Measurements from ENCODE around the gene PTPRG. TPM values are rescaled to one million over a fixed set of nuclear protein-coding genes. Genes with fewer than 3 reads are reported as not detected.

PTPRG gene
- total and polyA plus RNA-seq, 2 donors (not counting 3 experiments of a cell fraction or from before 2014, with no cell fraction given): 8.9 to 39.1 TPM

DNA sequence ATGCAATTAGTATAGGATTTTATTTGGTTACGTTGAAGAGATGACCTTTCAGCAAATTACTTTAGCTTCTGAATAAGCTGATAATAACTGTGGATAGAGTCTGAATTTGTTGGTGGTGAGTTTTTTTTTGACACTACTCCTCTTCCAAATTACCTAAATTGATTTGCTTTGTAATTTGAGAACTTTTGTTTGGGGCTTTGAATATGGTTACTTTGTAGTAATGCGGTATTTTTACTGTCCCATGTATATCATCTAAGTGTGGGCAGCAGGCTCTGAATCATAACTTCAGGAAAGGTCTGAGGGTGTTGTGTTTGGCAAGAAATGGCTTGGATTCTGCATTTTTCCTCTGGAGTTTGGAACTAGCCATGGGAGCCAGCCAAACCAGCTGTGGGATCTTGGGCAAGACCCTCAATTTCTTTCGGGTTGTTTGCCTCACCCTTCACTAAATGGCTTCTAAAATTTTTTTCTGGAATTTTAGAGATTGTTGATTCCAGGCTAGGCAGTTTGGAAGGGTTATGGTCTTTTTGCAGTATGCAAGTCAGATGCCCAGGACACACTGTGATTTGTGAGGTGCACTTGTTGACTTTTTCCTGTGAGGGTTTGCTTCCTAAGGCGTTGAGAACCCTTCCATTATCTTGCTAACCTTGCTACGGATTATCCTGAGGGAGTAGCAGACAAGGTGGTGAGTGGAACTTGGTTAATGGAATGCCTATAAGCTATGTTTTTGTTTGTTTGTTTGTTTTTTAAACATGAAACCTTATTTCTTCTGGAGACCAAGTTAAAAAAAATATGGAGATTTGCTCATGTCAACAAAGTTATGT, 10.4 kb downstream of the PTPRG start:
- Histone ChIP-seq H3K36me3 (ENCODE audit: control insufficient read depth in 2 of 2, extremely low read depth in 1 of 2, insufficient read depth in 2 of 2, low read length in 2 of 2) (no peaks in the 10 kb centered on the region), H4K20me1 (replicated peaks; ENCODE audit: control insufficient read depth, extremely low read depth, insufficient read depth, low read length) (no peaks in the 10 kb centered on the region), H3K9me3 (replicated peaks; ENCODE audit: control insufficient read depth, insufficient read depth, low read length) (no peaks in the 10 kb centered on the region), H3K4me2 (ENCODE audit: insufficient read depth, low read length) (no peak overlapping the region), H3K27ac (ENCODE audit: insufficient read depth, low read depth, low read length) (no peak overlapping the region), H3K79me2 (ENCODE audit: control insufficient read depth, insufficient read depth, low read length) (peaks cover 11% of the 10 kb centered on the region), H3K27me3 (ENCODE audit: control insufficient read depth in 2 of 2, insufficient read depth in 2 of 2, low read length in 2 of 2) (no peaks in the 10 kb centered on the region), H3K4me1 (ENCODE audit: control insufficient read depth, extremely low read depth, insufficient read depth, low read length) (no peaks in the 10 kb centered on the region), H3K9ac (replicated peaks; ENCODE audit: extremely low read depth, insufficient read depth, low read length) (no peak overlapping the region), H3K9me1 (replicated peaks; ENCODE audit: control insufficient read depth, extremely low read depth, insufficient read depth, low read length) (no peaks in the 10 kb centered on the region), H3K4me3 (replicated peaks in 1 of 3; ENCODE audit: insufficient read depth in 1 of 3, low read depth in 1 of 3, low read length in 3 of 3) (no peak overlapping the region), H2AFZ (ENCODE audit: low read depth, low read length) (no peak overlapping the region)
- dilution Hi-C loops (cut with MboI; ENCODE audit: extremely low pct_ligation_motif_present, low sequenced_read_pairs): no loop called here
- DNase-seq (ENCODE audit: low read depth, low spot score) (peak; percentile 73), FAIRE-seq (no peak)
- CTCF ChIA-PET: interaction anchor here (1.2 to 16.1 kb wide), 3 partner anchors 11 to 615 kb away, joined by 3 to 182 read pairs (median 4); no protein-coding TSS in a partner anchor
- no TSS peak for BruUV-seq (replicated peaks)
- no peak for TF ChIP-seq GATA2 (IDR thresholded peaks at IDR 0.05; ENCODE audit: insufficient read depth, insufficient read length, low read depth, low read length)
- TF ChIP-seq CTCF (IDR thresholded peaks at IDR 0.05; ENCODE audit: extremely low read depth in 1 of 2, insufficient read depth in 1 of 2, low read depth in 1 of 2, low read length in 2 of 2): no peak
- intact Hi-C loops (cut with micrococcal nuclease): no loop called here
- POLR2A ChIA-PET: interaction anchor here (0.5 to 0.8 kb wide), 3 partner anchors 11 to 270 kb away, joined by 3 to 4 read pairs (median 3); partner anchors contain the start of gene PTPRG

GRCh38 chr3:61572879-61573278, 11.5 kb downstream of the PTPRG start:
- no TSS peak for BruUV-seq (replicated peaks)
- DNase-seq (ENCODE audit: low read depth, low spot score) (no peak), FAIRE-seq (no peak)
- POLR2A ChIA-PET: no interaction called here
- Histone ChIP-seq H3K27ac (ENCODE audit: insufficient read depth, low read depth, low read length) (no peak overlapping the region), H2AFZ (ENCODE audit: low read depth, low read length) (no peak overlapping the region), H3K9me3 (replicated peaks; ENCODE audit: control insufficient read depth, insufficient read depth, low read length) (no peaks in the 10 kb centered on the region), H3K27me3 (ENCODE audit: control insufficient read depth in 2 of 2, insufficient read depth in 2 of 2, low read length in 2 of 2) (no peaks in the 10 kb centered on the region), H3K4me1 (ENCODE audit: control insufficient read depth, extremely low read depth, insufficient read depth, low read length) (no peaks in the 10 kb centered on the region), H3K79me2 (ENCODE audit: control insufficient read depth, insufficient read depth, low read length) (peaks cover 12% of the 10 kb centered on the region), H3K4me2 (ENCODE audit: insufficient read depth, low read length) (no peak overlapping the region), H3K9ac (replicated peaks; ENCODE audit: extremely low read depth, insufficient read depth, low read length) (no peak overlapping the region), H3K4me3 (replicated peaks in 1 of 3; ENCODE audit: insufficient read depth in 1 of 3, low read depth in 1 of 3, low read length in 3 of 3) (no peak overlapping the region), H4K20me1 (replicated peaks; ENCODE audit: control insufficient read depth, extremely low read depth, insufficient read depth, low read length) (no peaks in the 10 kb centered on the region), H3K36me3 (ENCODE audit: control insufficient read depth in 2 of 2, extremely low read depth in 1 of 2, insufficient read depth in 2 of 2, low read length in 2 of 2) (no peaks in the 10 kb centered on the region), H3K9me1 (replicated peaks; ENCODE audit: control insufficient read depth, extremely low read depth, insufficient read depth, low read length) (no peaks in the 10 kb centered on the region)
- CTCF ChIA-PET: interaction anchor here (1.2 to 16.1 kb wide), 3 partner anchors 8 to 614 kb away, joined by 4 to 182 read pairs (median 13); no protein-coding TSS in a partner anchor
- dilution Hi-C loops (cut with MboI; ENCODE audit: extremely low pct_ligation_motif_present, low sequenced_read_pairs): no loop called here
- no peak for TF ChIP-seq GATA2 (IDR thresholded peaks at IDR 0.05; ENCODE audit: insufficient read depth, insufficient read length, low read depth, low read length)
- TF ChIP-seq, protein P1, sequence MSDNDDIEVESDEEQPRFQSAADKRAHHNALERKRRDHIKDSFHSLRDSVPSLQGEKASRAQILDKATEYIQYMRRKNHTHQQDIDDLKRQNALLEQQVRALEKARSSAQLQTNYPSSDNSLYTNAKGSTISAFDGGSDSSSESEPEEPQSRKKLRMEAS (IDR thresholded peaks at IDR 0.05; ENCODE audit: insufficient read depth, insufficient read length): no peak
- no peak for TF ChIP-seq EZH2 (IDR thresholded peaks at IDR 0.05; ENCODE audit: borderline replicate concordance, low read depth, low read length, severe bottlenecking)
- TF ChIP-seq MYC (IDR thresholded peaks at IDR 0.05; ENCODE audit: low read depth, low read length): no peak
- no peak for TF ChIP-seq CTCF (IDR thresholded peaks at IDR 0.05; ENCODE audit: extremely low read depth in 1 of 2, insufficient read depth in 1 of 2, low read depth in 1 of 2, low read length in 2 of 2)
- no peak for TF ChIP-seq POLR2A (IDR thresholded peaks at IDR 0.05; ENCODE audit: low read depth, low read length)
- no peak for TF ChIP-seq FOS (IDR thresholded peaks at IDR 0.05; ENCODE audit: borderline replicate concordance, insufficient read depth, low read length)
- no peak for TF ChIP-seq POLR2AphosphoS5 (IDR thresholded peaks at IDR 0.05; ENCODE audit: insufficient read depth, low read depth, low read length)
- no peak for TF ChIP-seq JUN (IDR thresholded peaks at IDR 0.05; ENCODE audit: borderline replicate concordance, insufficient read depth, insufficient read length, low read depth)
- intact Hi-C loops (cut with micrococcal nuclease): no loop called here
